Liver (tissue), 3 donors: Measurements from ENCODE around the gene GRK7.

ENCODE experiments used
- EGR1 ChIP-seq, 2 donors: IDR thresholded peaks; 2 replicates each; pipeline ENCODE4 v1.6.1; 2016 to 2018; ENCODE audit warnings: antibody characterized with exemption in 2 of 2, low read depth in 2 of 2
- JUND ChIP-seq, 2 donors: IDR thresholded peaks; 2 replicates each; pipeline ENCODE4 v1.6.1; 2016; ENCODE audit warnings: antibody characterized with exemption in 2 of 2
- RXRA ChIP-seq, 2 donors: IDR thresholded peaks; 2 replicates each; pipeline ENCODE4 v1.6.1; 2017 to 2018; ENCODE audit warnings: antibody characterized with exemption in 2 of 2, mild to moderate bottlenecking in 1 of 2
- SP1 ChIP-seq: IDR thresholded peaks from 2 replicates; pipeline ENCODE4 v1.6.1; 2018; ENCODE audit warnings: antibody characterized with exemption, mild to moderate bottlenecking
- TAF1 ChIP-seq: conservative IDR thresholded peaks from 2 replicates; pipeline ENCODE4 v1.6.1; 2016; ENCODE audit warnings: antibody characterized with exemption, mild to moderate bottlenecking
- YY1 ChIP-seq: IDR thresholded peaks from 2 replicates; pipeline ENCODE4 v1.6.1; 2016; ENCODE audit warnings: antibody characterized with exemption, mild to moderate bottlenecking
- TF ChIP-seq, protein P1 (sequence below): fragments of 150-350 bp; IDR thresholded peaks from 2 replicates; pipeline ENCODE4 v1.5.1; 2017; ENCODE audit warnings: improper control_type of control experiment, low read depth, low read length; ENCODE audit not compliant: missing input control
- TF ChIP-seq, protein P2 (sequence below): IDR thresholded peaks from 2 replicates; pipeline ENCODE4 v1.6.1; 2016; ENCODE audit warnings: antibody characterized with exemption
- TF ChIP-seq, protein P3 (sequence below): IDR thresholded peaks from 2 replicates; pipeline ENCODE4 v1.6.1; 2016; ENCODE audit warnings: antibody characterized with exemption
- donor health status: healthy.
- donor health status: healthy.

DNA sequence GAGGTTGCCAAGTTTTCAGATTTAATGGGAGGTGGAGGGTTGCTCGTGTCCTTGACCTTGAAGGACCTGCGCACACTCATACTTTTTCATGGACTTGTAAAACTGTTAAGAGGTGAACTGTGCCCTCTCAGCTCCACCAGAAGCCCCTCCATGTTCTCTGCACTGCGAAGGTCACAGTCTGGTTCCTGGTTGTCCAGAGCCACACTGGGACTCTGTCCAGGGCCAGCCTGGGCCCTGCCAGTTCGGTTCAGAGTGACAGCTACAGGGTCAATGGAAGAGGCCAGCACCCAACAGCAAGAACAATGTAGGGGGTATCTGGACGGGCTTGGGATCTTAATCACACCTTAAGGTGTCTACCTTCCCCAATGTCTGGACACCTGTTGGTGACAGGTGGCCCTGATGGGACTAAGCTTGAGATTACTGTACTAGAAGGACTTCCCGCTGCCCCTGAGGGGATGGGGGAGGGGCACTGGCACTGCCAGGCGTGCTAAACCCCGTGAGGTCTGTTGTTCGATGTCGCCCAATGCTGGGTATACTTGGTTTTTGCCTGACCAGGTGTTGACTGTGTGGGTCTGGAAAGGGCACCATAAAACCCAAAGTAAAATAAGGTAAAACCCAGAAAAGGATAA is 34.7 kb downstream of the GRK7 start:
- TF ChIP-seq YY1 (no peak), JUND (IDR thresholded peaks at IDR 0.05) (no peak), RXRA (IDR thresholded peaks at IDR 0.05) (no peak), SP1 (no peak), EGR1 (IDR thresholded peaks at IDR 0.05; ENCODE audit: low read depth in 2 of 2) (no peak), TAF1 (no peak)
- TF ChIP-seq, protein P1, sequence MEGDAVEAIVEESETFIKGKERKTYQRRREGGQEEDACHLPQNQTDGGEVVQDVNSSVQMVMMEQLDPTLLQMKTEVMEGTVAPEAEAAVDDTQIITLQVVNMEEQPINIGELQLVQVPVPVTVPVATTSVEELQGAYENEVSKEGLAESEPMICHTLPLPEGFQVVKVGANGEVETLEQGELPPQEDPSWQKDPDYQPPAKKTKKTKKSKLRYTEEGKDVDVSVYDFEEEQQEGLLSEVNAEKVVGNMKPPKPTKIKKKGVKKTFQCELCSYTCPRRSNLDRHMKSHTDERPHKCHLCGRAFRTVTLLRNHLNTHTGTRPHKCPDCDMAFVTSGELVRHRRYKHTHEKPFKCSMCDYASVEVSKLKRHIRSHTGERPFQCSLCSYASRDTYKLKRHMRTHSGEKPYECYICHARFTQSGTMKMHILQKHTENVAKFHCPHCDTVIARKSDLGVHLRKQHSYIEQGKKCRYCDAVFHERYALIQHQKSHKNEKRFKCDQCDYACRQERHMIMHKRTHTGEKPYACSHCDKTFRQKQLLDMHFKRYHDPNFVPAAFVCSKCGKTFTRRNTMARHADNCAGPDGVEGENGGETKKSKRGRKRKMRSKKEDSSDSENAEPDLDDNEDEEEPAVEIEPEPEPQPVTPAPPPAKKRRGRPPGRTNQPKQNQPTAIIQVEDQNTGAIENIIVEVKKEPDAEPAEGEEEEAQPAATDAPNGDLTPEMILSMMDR: no peak
- TF ChIP-seq, protein P2, sequence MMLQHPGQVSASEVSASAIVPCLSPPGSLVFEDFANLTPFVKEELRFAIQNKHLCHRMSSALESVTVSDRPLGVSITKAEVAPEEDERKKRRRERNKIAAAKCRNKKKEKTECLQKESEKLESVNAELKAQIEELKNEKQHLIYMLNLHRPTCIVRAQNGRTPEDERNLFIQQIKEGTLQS: no peak
- TF ChIP-seq, protein P3, sequence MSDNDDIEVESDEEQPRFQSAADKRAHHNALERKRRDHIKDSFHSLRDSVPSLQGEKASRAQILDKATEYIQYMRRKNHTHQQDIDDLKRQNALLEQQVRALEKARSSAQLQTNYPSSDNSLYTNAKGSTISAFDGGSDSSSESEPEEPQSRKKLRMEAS: no peak
